ENCODE data around the gene USP3.

DNA sequence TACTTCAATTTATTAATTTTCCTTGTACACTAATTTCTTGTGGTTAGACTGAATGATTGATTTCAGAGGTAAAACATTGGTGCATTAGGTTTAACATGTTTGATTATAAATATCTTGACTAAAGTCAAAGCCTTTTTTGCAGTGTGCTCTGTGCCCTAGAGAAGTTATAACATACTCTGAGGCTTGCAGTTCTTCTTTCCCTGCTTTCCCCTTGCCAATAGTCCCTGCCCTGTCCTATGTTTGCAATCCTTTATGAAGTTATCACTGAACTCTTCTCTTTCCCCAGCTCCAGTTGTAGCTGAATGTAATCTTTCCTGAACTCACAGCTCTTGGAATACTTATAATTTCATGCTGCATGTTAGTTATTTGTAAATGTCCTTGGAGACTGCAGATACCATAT, 35.6 kb downstream of the USP3 start:
- TF ChIP-seq, protein P1, sequence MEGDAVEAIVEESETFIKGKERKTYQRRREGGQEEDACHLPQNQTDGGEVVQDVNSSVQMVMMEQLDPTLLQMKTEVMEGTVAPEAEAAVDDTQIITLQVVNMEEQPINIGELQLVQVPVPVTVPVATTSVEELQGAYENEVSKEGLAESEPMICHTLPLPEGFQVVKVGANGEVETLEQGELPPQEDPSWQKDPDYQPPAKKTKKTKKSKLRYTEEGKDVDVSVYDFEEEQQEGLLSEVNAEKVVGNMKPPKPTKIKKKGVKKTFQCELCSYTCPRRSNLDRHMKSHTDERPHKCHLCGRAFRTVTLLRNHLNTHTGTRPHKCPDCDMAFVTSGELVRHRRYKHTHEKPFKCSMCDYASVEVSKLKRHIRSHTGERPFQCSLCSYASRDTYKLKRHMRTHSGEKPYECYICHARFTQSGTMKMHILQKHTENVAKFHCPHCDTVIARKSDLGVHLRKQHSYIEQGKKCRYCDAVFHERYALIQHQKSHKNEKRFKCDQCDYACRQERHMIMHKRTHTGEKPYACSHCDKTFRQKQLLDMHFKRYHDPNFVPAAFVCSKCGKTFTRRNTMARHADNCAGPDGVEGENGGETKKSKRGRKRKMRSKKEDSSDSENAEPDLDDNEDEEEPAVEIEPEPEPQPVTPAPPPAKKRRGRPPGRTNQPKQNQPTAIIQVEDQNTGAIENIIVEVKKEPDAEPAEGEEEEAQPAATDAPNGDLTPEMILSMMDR (optimal IDR thresholded peaks at IDR 0.05 in 1 of 3, IDR thresholded peaks at IDR 0.05 in 1 of 3, conservative IDR thresholded peaks at IDR 0.05 in 1 of 3; ENCODE audit: extremely low read depth in 1 of 3, insufficient read depth in 2 of 3, low read length in 3 of 3), result no peak
- TF ChIP-seq EZH2 (IDR thresholded peaks at IDR 0.05; ENCODE audit: low read length), result no peak

All from keratinocyte (primary cell).